Loucy (cell line): ENCODE data around the gene ANP32B.

ENCODE experiments used
- CTCF ChIP-seq: fragments of 200-600 bp; sonication (generic); conservative IDR thresholded peaks from 2 replicates; pipeline ENCODE4 v1.5.1; 2014; ENCODE audit warnings: mild to moderate bottlenecking, antibody characterized with exemption, low read length
- EZH2phosphoT487 ChIP-seq: fragments of 200-600 bp; IDR thresholded peaks from 2 replicates; pipeline ENCODE4 v1.6.1; 2018; ENCODE audit warnings: antibody characterized with exemption, mild to moderate bottlenecking, moderate library complexity, borderline replicate concordance

GRCh38 chr9:98017306-98017705 lies 34.2 kb downstream of the ANP32B start:
- TF ChIP-seq CTCF = no peak
- TF ChIP-seq EZH2phosphoT487 = no peak
